A673 (cell line): ENCODE data around the gene PF4V1. TPM values are rescaled to one million over a fixed set of nuclear protein-coding genes. Genes with fewer than 3 reads are reported as not detected.

Experiments used
- BruUV-seq: library from RNA; stranded (reverse); fragments of 400-500 nt; replicated peaks from 2 replicates; lab custom pipeline; 2021; lab: Mats Ljungman, UMichigan
- CTCF ChIA-PET: fragments of 300-600 bp; sonication (Branson Sonifier 250); formaldehyde crosslinking; loops from one replicate; lab custom pipeline; 2022; ENCODE audit warnings: antibody characterized with exemption; lab: Charles Lee
- POLR2A ChIA-PET: fragments of 300-600 bp; sonication (Branson Sonifier 250); formaldehyde crosslinking; loops from one replicate; lab custom pipeline; 2022; ENCODE audit warnings: antibody characterized with exemption; ENCODE audit not compliant: low non-redundant PET; lab: Charles Lee
- DNase-seq: peaks from one replicate; pipeline ENCODE4 v3.0.0-alpha.2; 2015; ENCODE audit warnings: low spot score
- H3K27ac ChIP-seq: fragments of 200-600 bp; sonication (generic); 2 replicates; pipeline ENCODE4 v1.5.1; 2016; ENCODE audit warnings: mixed run types, low read depth, mild to moderate bottlenecking, mixed read lengths, antibody characterized with exemption, low read length; ENCODE audit not compliant: poor library complexity, severe bottlenecking
- H3K27me3 ChIP-seq: fragments of 200-600 bp; sonication (generic); replicated peaks from 2 replicates; pipeline ENCODE4 v1.6.1; 2017; ENCODE audit warnings: mixed run types, low read depth, mild to moderate bottlenecking, mixed read lengths, antibody characterized with exemption, low read length; ENCODE audit not compliant: insufficient read depth, poor library complexity
- H3K36me3 ChIP-seq: fragments of 200-600 bp; sonication (generic); 2 replicates; pipeline ENCODE4 v1.6.1; 2016; ENCODE audit warnings: mixed run types, mild to moderate bottlenecking, mixed read lengths, antibody characterized with exemption, low read length; ENCODE audit not compliant: insufficient read depth, poor library complexity, severe bottlenecking
- H3K4me1 ChIP-seq: fragments of 200-600 bp; sonication (generic); 2 replicates; pipeline ENCODE4 v1.6.1; 2017; ENCODE audit warnings: mixed run types, mild to moderate bottlenecking, mixed read lengths, antibody characterized with exemption, low read length; ENCODE audit not compliant: insufficient read depth, poor library complexity, severe bottlenecking
- H3K4me3 ChIP-seq: fragments of 200-600 bp; sonication (generic); 2 replicates; pipeline ENCODE4 v1.5.1; 2016; ENCODE audit warnings: low read depth, mixed run types, mild to moderate bottlenecking, mixed read lengths, low read length; ENCODE audit not compliant: poor library complexity, severe bottlenecking
- H3K9me3 ChIP-seq: fragments of 200-600 bp; sonication (generic); 2 replicates; pipeline ENCODE4 v1.6.1; 2016; ENCODE audit warnings: mixed run types, low read depth, mild to moderate bottlenecking, mixed read lengths, antibody characterized with exemption, low read length; ENCODE audit not compliant: poor library complexity, severe bottlenecking
- CTCF ChIP-seq: fragments of 300-800, 200-600 bp; sonication (generic); conservative IDR thresholded peaks from 2 replicates; pipeline ENCODE4 v1.5.1; 2017; ENCODE audit warnings: low read depth, mild to moderate bottlenecking, antibody characterized with exemption, low read length, moderate library complexity, mixed read lengths
- EZH2 ChIP-seq: fragments of 200-600 bp; sonication (generic); IDR thresholded peaks from 2 replicates; pipeline ENCODE4 v1.6.1; 2017; ENCODE audit warnings: borderline replicate concordance, low read depth, mild to moderate bottlenecking, mixed read lengths, antibody characterized with exemption, low read length; ENCODE audit not compliant: poor library complexity, severe bottlenecking
- intact Hi-C: fragments of 100-400 bp; cut with micrococcal nuclease; formaldehyde crosslinking; loops from one replicate; pipeline ENCODE4 v1.10.0; 2022; ENCODE audit not compliant: unreplicated experiment
- total RNA-seq: library from RNA; stranded (reverse); gene quantifications from 2 replicates; pipeline ENCODE4 v1.2.3, GENCODE V29; 2021

PF4V1 gene
- total RNA-seq, 1 experiment from 2014 or later, result not detected

GRCh38 chr4:73862322-73862721 lies 9.2 kb downstream of the PF4V1 start:
- no TSS peak for BruUV-seq
- TF ChIP-seq EZH2 (no peak), CTCF (no peak)

GRCh38 chr4:73864365-73864764 lies 11.3 kb downstream of the PF4V1 start:
- H3K27ac ChIP-seq, result no peak overlapping the region
- intact Hi-C loops, result no loop called here
- H3K9me3 ChIP-seq, result no peaks in the 10 kb centered on the region
- no peak overlapping the region for H3K4me3 ChIP-seq
- no peaks in the 10 kb centered on the region for H3K36me3 ChIP-seq
- no peaks in the 10 kb centered on the region for H3K4me1 ChIP-seq
- H3K27me3 ChIP-seq, result no peaks in the 10 kb centered on the region
- 0 out of 2 replicates have a peak, but pooled peaks have one; percentile 12 for TF ChIP-seq CTCF
- TF ChIP-seq EZH2, result no peak
- no TSS peak for BruUV-seq
- ChIA-PET CTCF (no interaction called here), POLR2A (no interaction called here)
- DNase-seq, result no peak

More at GRCh38 chr4:73862322-73862721, 9.2 kb downstream of the PF4V1 start:
- no peak overlapping the region for H3K27ac ChIP-seq
- POLR2A ChIA-PET, result no interaction called here
- CTCF ChIA-PET, result no interaction called here
- no peaks in the 10 kb centered on the region for H3K4me1 ChIP-seq
- no peak for DNase-seq
- no peaks in the 10 kb centered on the region for H3K36me3 ChIP-seq
- intact Hi-C loops, result no loop called here
- H3K9me3 ChIP-seq, result no peaks in the 10 kb centered on the region
- H3K27me3 ChIP-seq, result no peaks in the 10 kb centered on the region
- no peak overlapping the region for H3K4me3 ChIP-seq

- Histone ChIP-seq H3K9me3 (no peaks in the 10 kb centered on the region), H3K27me3 (no peaks in the 10 kb centered on the region), H3K27ac (no peak overlapping the region), H3K36me3 (no peaks in the 10 kb centered on the region), H3K4me3 (no peak overlapping the region), H3K4me1 (no peaks in the 10 kb centered on the region)
- CTCF ChIA-PET, result no interaction called here
- DNase-seq, result no peak
- BruUV-seq, result no TSS peak
- POLR2A ChIA-PET, result no interaction called here
- intact Hi-C loops, result no loop called here
- TF ChIP-seq EZH2, result no peak
- no peak for TF ChIP-seq CTCF
Measured at GRCh38 chr4:73864961-73865360, 11.9 kb downstream of the PF4V1 start.
